WTC11 (cell line): ENCODE results near the gene ARHGEF28.

ENCODE experiments used
- ELF4 ChIP-seq: sonication (generic); formaldehyde crosslinking; IDR thresholded peaks from 2 replicates; pipeline ENCODE4 v1.8.1; 2022; ENCODE audit warnings: low read depth, mild to moderate bottlenecking, moderate library complexity, missing genetic modification reagents
- GRHL2 ChIP-seq: fragments of 250-450 bp; sonication (Bioruptor Pico); IDR thresholded peaks from 2 replicates; pipeline ENCODE4 v1.8.0; 2022; ENCODE audit warnings: mild to moderate bottlenecking, moderate library complexity; ENCODE audit not compliant: insufficient replicate concordance, severe bottlenecking
- IRF2 ChIP-seq: sonication (generic); formaldehyde crosslinking; IDR thresholded peaks from 2 replicates; pipeline ENCODE4 v1.8.0; 2022; ENCODE audit warnings: low read depth, missing genetic modification reagents, borderline replicate concordance
- MYBL2 ChIP-seq: sonication (generic); formaldehyde crosslinking; IDR thresholded peaks from 2 replicates; pipeline ENCODE4 v1.8.1; 2023; ENCODE audit warnings: mild to moderate bottlenecking, moderate library complexity, missing genetic modification reagents
- NFE2L1 ChIP-seq: sonication (generic); formaldehyde crosslinking; IDR thresholded peaks from 2 replicates; pipeline ENCODE4 v1.8.1; 2023; ENCODE audit warnings: missing genetic modification reagents
- SP1 ChIP-seq: sonication (generic); formaldehyde crosslinking; conservative IDR thresholded peaks from 2 replicates; pipeline ENCODE4 v1.8.1; 2022; ENCODE audit warnings: missing genetic modification reagents
- ZNF138 ChIP-seq: sonication (generic); formaldehyde crosslinking; conservative IDR thresholded peaks from 2 replicates; pipeline ENCODE4 v1.8.1; 2022; ENCODE audit warnings: mild to moderate bottlenecking, moderate library complexity, missing genetic modification reagents
- TF ChIP-seq, protein P1 (sequence below): fragments of 200-600 bp; IDR thresholded peaks from 2 replicates; pipeline ENCODE4 v1.8.0; 2022; ENCODE audit warnings: antibody characterized with exemption
- TF ChIP-seq, protein P2 (sequence below): fragments of 250-450 bp; sonication (Bioruptor Pico); IDR thresholded peaks from 2 replicates; pipeline ENCODE4 v2.1.2; 2022; ENCODE audit warnings: mild to moderate bottlenecking, moderate library complexity
- TF ChIP-seq, protein P3 (sequence below): sonication (generic); formaldehyde crosslinking; IDR thresholded peaks from 2 replicates; pipeline ENCODE4 v1.8.0; 2023; ENCODE audit warnings: missing genetic modification reagents
- TF ChIP-seq, protein P4 (sequence below): fragments of 250-450 bp; sonication (Bioruptor Pico); IDR thresholded peaks from 2 replicates; pipeline ENCODE4 v1.9.0; 2021; ENCODE audit warnings: mild to moderate bottlenecking

DNA sequence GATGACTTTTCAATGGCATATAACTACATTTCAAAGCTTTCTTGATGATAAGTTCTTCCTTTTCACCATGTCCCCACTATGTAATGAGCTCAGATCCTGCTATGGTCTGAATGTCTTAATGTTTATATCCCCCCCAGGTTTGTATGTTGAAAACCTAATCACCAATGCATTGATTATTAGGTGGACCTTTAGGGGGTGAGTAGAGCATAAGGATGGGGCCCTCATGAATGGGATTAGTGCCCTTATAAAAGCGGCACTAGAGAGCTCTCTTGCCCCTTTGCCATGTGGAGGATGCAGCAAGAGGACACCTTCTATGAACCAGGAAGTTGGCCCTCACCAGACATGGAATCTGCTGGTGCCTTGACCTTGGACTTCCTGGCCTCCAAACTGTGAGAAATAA is 316.8 kb downstream of the ARHGEF28 start:
- TF ChIP-seq, protein P1, sequence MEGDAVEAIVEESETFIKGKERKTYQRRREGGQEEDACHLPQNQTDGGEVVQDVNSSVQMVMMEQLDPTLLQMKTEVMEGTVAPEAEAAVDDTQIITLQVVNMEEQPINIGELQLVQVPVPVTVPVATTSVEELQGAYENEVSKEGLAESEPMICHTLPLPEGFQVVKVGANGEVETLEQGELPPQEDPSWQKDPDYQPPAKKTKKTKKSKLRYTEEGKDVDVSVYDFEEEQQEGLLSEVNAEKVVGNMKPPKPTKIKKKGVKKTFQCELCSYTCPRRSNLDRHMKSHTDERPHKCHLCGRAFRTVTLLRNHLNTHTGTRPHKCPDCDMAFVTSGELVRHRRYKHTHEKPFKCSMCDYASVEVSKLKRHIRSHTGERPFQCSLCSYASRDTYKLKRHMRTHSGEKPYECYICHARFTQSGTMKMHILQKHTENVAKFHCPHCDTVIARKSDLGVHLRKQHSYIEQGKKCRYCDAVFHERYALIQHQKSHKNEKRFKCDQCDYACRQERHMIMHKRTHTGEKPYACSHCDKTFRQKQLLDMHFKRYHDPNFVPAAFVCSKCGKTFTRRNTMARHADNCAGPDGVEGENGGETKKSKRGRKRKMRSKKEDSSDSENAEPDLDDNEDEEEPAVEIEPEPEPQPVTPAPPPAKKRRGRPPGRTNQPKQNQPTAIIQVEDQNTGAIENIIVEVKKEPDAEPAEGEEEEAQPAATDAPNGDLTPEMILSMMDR, result no peak
- TF ChIP-seq GRHL2 (CRISPR knock-in tag) (no peak), ELF4 (no peak), IRF2 (CRISPR knock-in tag) (no peak), NFE2L1 (no peak), SP1 (no peak), ZNF138 (CRISPR knock-in tag) (no peak), MYBL2 (CRISPR knock-in tag) (no peak)
- TF ChIP-seq, protein P2, sequence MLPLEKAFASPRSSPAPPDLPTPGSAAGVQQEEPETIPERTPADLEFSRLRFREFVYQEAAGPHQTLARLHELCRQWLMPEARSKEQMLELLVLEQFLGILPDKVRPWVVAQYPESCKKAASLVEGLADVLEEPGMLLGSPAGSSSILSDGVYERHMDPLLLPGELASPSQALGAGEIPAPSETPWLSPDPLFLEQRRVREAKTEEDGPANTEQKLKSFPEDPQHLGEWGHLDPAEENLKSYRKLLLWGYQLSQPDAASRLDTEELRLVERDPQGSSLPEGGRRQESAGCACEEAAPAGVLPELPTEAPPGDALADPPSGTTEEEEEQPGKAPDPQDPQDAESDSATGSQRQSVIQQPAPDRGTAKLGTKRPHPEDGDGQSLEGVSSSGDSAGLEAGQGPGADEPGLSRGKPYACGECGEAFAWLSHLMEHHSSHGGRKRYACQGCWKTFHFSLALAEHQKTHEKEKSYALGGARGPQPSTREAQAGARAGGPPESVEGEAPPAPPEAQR (CRISPR knock-in tag), result no peak
- TF ChIP-seq, protein P3, sequence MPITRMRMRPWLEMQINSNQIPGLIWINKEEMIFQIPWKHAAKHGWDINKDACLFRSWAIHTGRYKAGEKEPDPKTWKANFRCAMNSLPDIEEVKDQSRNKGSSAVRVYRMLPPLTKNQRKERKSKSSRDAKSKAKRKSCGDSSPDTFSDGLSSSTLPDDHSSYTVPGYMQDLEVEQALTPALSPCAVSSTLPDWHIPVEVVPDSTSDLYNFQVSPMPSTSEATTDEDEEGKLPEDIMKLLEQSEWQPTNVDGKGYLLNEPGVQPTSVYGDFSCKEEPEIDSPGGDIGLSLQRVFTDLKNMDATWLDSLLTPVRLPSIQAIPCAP, result no peak
- TF ChIP-seq, protein P4, sequence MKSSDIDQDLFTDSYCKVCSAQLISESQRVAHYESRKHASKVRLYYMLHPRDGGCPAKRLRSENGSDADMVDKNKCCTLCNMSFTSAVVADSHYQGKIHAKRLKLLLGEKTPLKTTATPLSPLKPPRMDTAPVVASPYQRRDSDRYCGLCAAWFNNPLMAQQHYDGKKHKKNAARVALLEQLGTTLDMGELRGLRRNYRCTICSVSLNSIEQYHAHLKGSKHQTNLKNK, result no peak
